ENCODE data around the gene MYO19. TPM values are rescaled to one million over a fixed set of nuclear protein-coding genes. Genes with fewer than 3 reads are reported as not detected.

Gene MYO19
- total and polyA plus RNA-seq, 9 of the 15 experiments (the other 6 are each of a cell fraction or from before 2014, with no cell fraction given), result 21.6 to 176 (median 129) TPM

DNA sequence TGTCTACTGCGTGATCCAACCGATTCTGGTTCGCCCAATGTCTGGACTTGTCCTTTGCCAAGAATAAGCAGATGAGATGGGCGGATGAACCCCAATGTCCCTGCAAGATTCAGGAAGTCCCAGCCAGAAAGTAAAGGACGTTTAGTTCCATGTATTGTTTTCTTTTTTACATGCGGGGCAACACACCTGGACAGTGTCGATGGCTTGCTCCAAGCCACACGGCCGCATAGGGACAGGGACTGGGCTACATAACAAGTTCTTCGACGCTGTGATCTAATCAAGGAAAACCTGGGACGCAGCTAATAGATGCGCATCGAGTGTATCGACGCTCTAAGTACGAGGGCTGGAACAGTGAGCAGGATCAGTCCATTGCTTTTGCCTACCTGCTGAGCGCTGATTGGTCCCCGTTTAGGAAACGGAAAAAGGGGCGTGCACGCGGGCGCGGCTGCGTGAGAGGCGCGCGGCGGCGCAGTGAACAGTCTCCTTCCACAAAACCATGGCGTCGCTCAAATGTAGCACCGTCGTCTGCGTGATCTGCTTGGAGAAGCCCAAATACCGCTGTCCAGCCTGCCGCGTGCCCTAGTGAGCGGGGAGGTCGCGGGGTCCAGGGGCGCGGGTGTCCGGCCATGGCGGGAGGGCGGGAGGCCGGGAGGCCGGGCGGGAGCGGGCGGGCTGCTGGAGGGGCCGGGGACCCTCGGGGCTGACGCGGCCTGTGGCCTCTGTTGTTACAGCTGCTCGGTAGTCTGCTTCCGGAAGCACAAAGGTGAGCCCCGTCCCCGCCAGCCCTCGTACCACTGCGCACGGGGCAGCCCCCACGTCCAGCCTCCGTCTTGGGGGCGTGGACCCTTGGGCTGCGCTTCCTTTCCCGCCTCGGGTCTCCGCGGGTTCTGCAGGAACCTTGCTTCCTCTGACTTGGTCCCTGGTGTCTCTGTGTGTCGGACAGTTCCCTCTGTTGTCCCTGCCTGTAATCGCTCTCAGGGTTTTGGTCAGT, 48.2 kb downstream of the MYO19 start, which contains the start of gene ZNHIT3 (continued):
- TF ChIP-seq, protein P1, sequence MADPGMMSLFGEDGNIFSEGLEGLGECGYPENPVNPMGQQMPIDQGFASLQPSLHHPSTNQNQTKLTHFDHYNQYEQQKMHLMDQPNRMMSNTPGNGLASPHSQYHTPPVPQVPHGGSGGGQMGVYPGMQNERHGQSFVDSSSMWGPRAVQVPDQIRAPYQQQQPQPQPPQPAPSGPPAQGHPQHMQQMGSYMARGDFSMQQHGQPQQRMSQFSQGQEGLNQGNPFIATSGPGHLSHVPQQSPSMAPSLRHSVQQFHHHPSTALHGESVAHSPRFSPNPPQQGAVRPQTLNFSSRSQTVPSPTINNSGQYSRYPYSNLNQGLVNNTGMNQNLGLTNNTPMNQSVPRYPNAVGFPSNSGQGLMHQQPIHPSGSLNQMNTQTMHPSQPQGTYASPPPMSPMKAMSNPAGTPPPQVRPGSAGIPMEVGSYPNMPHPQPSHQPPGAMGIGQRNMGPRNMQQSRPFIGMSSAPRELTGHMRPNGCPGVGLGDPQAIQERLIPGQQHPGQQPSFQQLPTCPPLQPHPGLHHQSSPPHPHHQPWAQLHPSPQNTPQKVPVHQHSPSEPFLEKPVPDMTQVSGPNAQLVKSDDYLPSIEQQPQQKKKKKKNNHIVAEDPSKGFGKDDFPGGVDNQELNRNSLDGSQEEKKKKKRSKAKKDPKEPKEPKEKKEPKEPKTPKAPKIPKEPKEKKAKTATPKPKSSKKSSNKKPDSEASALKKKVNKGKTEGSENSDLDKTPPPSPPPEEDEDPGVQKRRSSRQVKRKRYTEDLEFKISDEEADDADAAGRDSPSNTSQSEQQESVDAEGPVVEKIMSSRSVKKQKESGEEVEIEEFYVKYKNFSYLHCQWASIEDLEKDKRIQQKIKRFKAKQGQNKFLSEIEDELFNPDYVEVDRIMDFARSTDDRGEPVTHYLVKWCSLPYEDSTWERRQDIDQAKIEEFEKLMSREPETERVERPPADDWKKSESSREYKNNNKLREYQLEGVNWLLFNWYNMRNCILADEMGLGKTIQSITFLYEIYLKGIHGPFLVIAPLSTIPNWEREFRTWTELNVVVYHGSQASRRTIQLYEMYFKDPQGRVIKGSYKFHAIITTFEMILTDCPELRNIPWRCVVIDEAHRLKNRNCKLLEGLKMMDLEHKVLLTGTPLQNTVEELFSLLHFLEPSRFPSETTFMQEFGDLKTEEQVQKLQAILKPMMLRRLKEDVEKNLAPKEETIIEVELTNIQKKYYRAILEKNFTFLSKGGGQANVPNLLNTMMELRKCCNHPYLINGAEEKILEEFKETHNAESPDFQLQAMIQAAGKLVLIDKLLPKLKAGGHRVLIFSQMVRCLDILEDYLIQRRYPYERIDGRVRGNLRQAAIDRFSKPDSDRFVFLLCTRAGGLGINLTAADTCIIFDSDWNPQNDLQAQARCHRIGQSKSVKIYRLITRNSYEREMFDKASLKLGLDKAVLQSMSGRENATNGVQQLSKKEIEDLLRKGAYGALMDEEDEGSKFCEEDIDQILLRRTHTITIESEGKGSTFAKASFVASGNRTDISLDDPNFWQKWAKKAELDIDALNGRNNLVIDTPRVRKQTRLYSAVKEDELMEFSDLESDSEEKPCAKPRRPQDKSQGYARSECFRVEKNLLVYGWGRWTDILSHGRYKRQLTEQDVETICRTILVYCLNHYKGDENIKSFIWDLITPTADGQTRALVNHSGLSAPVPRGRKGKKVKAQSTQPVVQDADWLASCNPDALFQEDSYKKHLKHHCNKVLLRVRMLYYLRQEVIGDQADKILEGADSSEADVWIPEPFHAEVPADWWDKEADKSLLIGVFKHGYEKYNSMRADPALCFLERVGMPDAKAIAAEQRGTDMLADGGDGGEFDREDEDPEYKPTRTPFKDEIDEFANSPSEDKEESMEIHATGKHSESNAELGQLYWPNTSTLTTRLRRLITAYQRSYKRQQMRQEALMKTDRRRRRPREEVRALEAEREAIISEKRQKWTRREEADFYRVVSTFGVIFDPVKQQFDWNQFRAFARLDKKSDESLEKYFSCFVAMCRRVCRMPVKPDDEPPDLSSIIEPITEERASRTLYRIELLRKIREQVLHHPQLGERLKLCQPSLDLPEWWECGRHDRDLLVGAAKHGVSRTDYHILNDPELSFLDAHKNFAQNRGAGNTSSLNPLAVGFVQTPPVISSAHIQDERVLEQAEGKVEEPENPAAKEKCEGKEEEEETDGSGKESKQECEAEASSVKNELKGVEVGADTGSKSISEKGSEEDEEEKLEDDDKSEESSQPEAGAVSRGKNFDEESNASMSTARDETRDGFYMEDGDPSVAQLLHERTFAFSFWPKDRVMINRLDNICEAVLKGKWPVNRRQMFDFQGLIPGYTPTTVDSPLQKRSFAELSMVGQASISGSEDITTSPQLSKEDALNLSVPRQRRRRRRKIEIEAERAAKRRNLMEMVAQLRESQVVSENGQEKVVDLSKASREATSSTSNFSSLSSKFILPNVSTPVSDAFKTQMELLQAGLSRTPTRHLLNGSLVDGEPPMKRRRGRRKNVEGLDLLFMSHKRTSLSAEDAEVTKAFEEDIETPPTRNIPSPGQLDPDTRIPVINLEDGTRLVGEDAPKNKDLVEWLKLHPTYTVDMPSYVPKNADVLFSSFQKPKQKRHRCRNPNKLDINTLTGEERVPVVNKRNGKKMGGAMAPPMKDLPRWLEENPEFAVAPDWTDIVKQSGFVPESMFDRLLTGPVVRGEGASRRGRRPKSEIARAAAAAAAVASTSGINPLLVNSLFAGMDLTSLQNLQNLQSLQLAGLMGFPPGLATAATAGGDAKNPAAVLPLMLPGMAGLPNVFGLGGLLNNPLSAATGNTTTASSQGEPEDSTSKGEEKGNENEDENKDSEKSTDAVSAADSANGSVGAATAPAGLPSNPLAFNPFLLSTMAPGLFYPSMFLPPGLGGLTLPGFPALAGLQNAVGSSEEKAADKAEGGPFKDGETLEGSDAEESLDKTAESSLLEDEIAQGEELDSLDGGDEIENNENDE (IDR thresholded peaks at IDR 0.05; ENCODE audit: low read depth, low read length), result no peak
- TF ChIP-seq ZNF586 (CRISPR knock-in tag; conservative IDR thresholded peaks at IDR 0.05), result no peak
- TF ChIP-seq PCBP1 (IDR thresholded peaks at IDR 0.05; ENCODE audit: low read depth, low read length, poor library complexity, severe bottlenecking), result no peak
- peak; percentile 22; the same call in 1 of the 2 replicates for TF ChIP-seq ETV5 (CRISPR knock-in tag; IDR thresholded peaks at IDR 0.05; ENCODE audit: low read depth)
- TF ChIP-seq CXXC5 (CRISPR knock-in tag; IDR thresholded peaks at IDR 0.05), result peak; percentile 99
- no peak for TF ChIP-seq HDAC6 (IDR thresholded peaks at IDR 0.05; ENCODE audit: low read depth, low read length)

All from K562 (cell line).